ENCODE measurements around the gene FMO2.

DNA sequence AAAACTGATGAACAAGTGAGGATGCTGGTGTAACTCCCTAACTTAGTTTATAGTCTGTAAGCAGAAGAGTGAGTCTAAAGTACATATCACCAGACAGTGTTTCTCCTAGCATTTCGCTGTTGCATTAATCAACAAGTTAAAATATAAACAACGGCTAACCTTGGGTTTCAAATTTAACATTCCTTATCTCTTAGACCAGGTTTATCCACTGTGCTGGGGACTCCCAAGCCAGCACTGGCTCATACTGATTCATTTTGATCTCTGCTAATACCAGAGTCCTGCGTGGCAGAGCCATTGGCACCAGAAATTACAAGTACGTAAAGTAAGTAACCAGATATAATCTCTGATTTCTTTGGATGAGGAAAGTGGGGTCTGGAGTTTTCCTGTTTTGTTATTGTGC, 63.2 kb downstream of the FMO2 start, which contains the start of gene FMO1:
- TF ChIP-seq, protein P1, sequence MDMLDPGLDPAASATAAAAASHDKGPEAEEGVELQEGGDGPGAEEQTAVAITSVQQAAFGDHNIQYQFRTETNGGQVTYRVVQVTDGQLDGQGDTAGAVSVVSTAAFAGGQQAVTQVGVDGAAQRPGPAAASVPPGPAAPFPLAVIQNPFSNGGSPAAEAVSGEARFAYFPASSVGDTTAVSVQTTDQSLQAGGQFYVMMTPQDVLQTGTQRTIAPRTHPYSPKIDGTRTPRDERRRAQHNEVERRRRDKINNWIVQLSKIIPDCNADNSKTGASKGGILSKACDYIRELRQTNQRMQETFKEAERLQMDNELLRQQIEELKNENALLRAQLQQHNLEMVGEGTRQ (IDR thresholded peaks at IDR 0.05; ENCODE audit: low read length) = no peak
- no peak for TF ChIP-seq JUND (IDR thresholded peaks at IDR 0.05; ENCODE audit: low read length)
- no peak for TF ChIP-seq CTCF (IDR thresholded peaks at IDR 0.05; ENCODE audit: control extremely low read depth in 1 of 3, insufficient read depth in 1 of 3, low read depth in 1 of 3, low read length in 3 of 3)
- TF ChIP-seq GABPA (IDR thresholded peaks at IDR 0.05; ENCODE audit: borderline replicate concordance, insufficient read depth, low read length) = no peak
- no peak for TF ChIP-seq ATF3 (IDR thresholded peaks at IDR 0.05; ENCODE audit: insufficient read depth, low read depth, low read length)
- TF ChIP-seq CEBPB (IDR thresholded peaks at IDR 0.05; ENCODE audit: low read depth, low read length) = no peak
- TF ChIP-seq POLR2A (IDR thresholded peaks at IDR 0.05; ENCODE audit: control extremely low read depth in 1 of 2, low read depth in 2 of 2, low read length in 2 of 2) = no peak
- no peak for TF ChIP-seq CHD2 (IDR thresholded peaks at IDR 0.05; ENCODE audit: low read length)
- no peak for TF ChIP-seq ZNF274 (IDR thresholded peaks at IDR 0.05; ENCODE audit: borderline replicate concordance, extremely low read depth, low read length)
- TF ChIP-seq KDM5A (IDR thresholded peaks at IDR 0.05; ENCODE audit: low read length) = no peak
- no peak for TF ChIP-seq SUZ12 (IDR thresholded peaks at IDR 0.05; ENCODE audit: low read length)

All from H1 (cell line).